Measurements from ENCODE around the gene AFAP1L2.
"Not testable (repeated sequence)": the region's sequence is repeated elsewhere in the genome, so short reads cannot be mapped to it uniquely, and the experiment has no call there.

Gene AFAP1L2

GRCh38 chr10:114359041-114359952, 45.0 kb downstream of the AFAP1L2 start:
- DNase-seq: no peak

- no peak for DNase-seq
Measured at GRCh38 chr10:114357515-114357996, 46.7 kb downstream of the AFAP1L2 start.

GRCh38 chr10:114356751-114357514, 47.4 kb downstream of the AFAP1L2 start:
- DNase-seq: no peak

- DNase-seq: no peak
Measured at GRCh38 chr10:114356126-114356525, 48.2 kb downstream of the AFAP1L2 start.

GRCh38 chr10:114353383-114353782, 50.9 kb downstream of the AFAP1L2 start:
- no peak for DNase-seq

- DNase-seq: no peak
Measured at GRCh38 chr10:114352653-114353298, 51.5 kb downstream of the AFAP1L2 start.

- DNase-seq: no peak
Measured at GRCh38 chr10:114350751-114351150, 53.6 kb downstream of the AFAP1L2 start.

- DNase-seq: no peak
Measured at GRCh38 chr10:114349522-114350215, 54.6 kb downstream of the AFAP1L2 start.

GRCh38 chr10:114349071-114349470, 55.2 kb downstream of the AFAP1L2 start:
- not testable (repeated sequence) for DNase-seq

- DNase-seq: no peak
Measured at GRCh38 chr10:114347791-114348190, 56.5 kb downstream of the AFAP1L2 start.

- no peak for DNase-seq
Measured at GRCh38 chr10:114347241-114347640, 57.1 kb downstream of the AFAP1L2 start.

- no peak for DNase-seq
Measured at GRCh38 chr10:114346176-114347031, 57.9 kb downstream of the AFAP1L2 start.

GRCh38 chr10:114345701-114346100, 58.6 kb downstream of the AFAP1L2 start:
- no peak for DNase-seq

- no peak for DNase-seq
Measured at GRCh38 chr10:114343623-114344505, 60.4 kb downstream of the AFAP1L2 start.

- no peak for DNase-seq
Measured at GRCh38 chr10:114342976-114343375, 61.3 kb downstream of the AFAP1L2 start.

- DNase-seq: no peak
Measured at GRCh38 chr10:114340816-114341215, 63.5 kb downstream of the AFAP1L2 start.

- no peak for DNase-seq
Measured at GRCh38 chr10:114337510-114338462, 66.5 kb downstream of the AFAP1L2 start.

- no peak for DNase-seq
Measured at GRCh38 chr10:114336823-114337509, 67.3 kb downstream of the AFAP1L2 start.

GRCh38 chr10:114335614-114336013, 68.7 kb downstream of the AFAP1L2 start:
- no peak for DNase-seq
